ENCODE measurements around the gene CIZ1. TPM values are rescaled to one million over a fixed set of nuclear protein-coding genes. Genes with fewer than 3 reads are reported as not detected.
A peak's percentile ranks its signal among the peaks of the same experiment; 100 is the strongest.

Gene CIZ1
- total and polyA plus RNA-seq, 9 of the 15 experiments (the other 6 are each of a cell fraction or from before 2014, with no cell fraction given) = 6.6 to 329 (median 87.8) TPM

GRCh38 chr9:128117613-128118471 lies 73.5 kb downstream of the CIZ1 start (continued):
- TF ChIP-seq TFAP4 (CRISPR knock-in tag; IDR thresholded peaks at IDR 0.05; ENCODE audit: borderline replicate concordance) (peak; percentile 75), THAP7 (CRISPR knock-in tag; IDR thresholded peaks at IDR 0.05) (no peak), ATF3 (IDR thresholded peaks at IDR 0.05) (no peak), ATF3 (CRISPR knock-in tag; conservative IDR thresholded peaks at IDR 0.05) (peak; percentile 80; the same call in 1 of the 2 replicates), SMARCA5 (IDR thresholded peaks at IDR 0.05) (no peak), MYNN (IDR thresholded peaks at IDR 0.05) (peak; percentile 73; the same call in 1 of the 2 replicates), MYNN (CRISPR knock-in tag; IDR thresholded peaks at IDR 0.05) (no peak), CREM (IDR thresholded peaks at IDR 0.05; ENCODE audit: low read depth) (peak; percentile 86), MXD1 (CRISPR knock-in tag; IDR thresholded peaks at IDR 0.05; ENCODE audit: borderline replicate concordance, poor library complexity, severe bottlenecking) (no peak), PTBP1 (IDR thresholded peaks at IDR 0.05; ENCODE audit: low read depth, low read length) (0 out of 2 replicates have a peak, but pooled peaks have one; percentile 44), HBP1 (CRISPR knock-in tag; IDR thresholded peaks at IDR 0.05) (no peak), CC2D1A (IDR thresholded peaks at IDR 0.05) (peak; percentile 86), ZNF217 (CRISPR knock-in tag; IDR thresholded peaks at IDR 0.05) (no peak), PHB (CRISPR knock-in tag; IDR thresholded peaks at IDR 0.05) (no peak), KLF6 (CRISPR knock-in tag; IDR thresholded peaks at IDR 0.05; ENCODE audit: borderline replicate concordance) (no peak), ZNF655 (CRISPR knock-in tag; IDR thresholded peaks at IDR 0.05) (no peak), CXXC5 (CRISPR knock-in tag; IDR thresholded peaks at IDR 0.05) (peak; percentile 46; the same call in 1 of the 2 replicates), NCOR1 (IDR thresholded peaks at IDR 0.05) (peak; percentile 50), SIN3B (IDR thresholded peaks at IDR 0.05; ENCODE audit: low read depth) (no peak; the same call in 1 of the 2 replicates), HNRNPH1 (optimal IDR thresholded peaks at IDR 0.05; ENCODE audit: low read depth, low read length) (no peak), POLR2G (IDR thresholded peaks at IDR 0.05; ENCODE audit: low read depth, low read length) (peak; percentile 66), KAT8 (IDR thresholded peaks at IDR 0.05; ENCODE audit: low read depth) (no peak)

Data from K562 (cell line).